ENCODE results near the gene SUPT3H.

DNA sequence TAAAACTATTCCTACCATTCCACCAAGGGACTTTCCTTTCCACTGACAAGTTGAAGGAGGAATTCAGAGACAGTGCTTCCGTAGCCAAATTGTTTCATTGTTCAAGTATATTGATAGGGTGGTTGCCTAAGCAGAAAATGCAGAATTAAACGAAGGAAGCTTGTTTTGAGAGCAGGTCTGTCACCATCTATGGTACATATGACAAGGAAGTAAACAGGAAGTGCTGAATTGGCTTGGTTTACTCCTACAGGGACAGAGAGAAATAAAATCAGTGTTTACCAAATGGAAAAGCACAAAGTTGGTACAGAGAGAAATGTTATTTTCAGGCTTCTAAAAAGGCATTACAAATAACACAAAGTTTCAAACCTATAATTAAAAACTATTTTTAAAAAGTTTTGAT, 568.5 kb downstream of the SUPT3H start:
- TF ChIP-seq, protein P1, sequence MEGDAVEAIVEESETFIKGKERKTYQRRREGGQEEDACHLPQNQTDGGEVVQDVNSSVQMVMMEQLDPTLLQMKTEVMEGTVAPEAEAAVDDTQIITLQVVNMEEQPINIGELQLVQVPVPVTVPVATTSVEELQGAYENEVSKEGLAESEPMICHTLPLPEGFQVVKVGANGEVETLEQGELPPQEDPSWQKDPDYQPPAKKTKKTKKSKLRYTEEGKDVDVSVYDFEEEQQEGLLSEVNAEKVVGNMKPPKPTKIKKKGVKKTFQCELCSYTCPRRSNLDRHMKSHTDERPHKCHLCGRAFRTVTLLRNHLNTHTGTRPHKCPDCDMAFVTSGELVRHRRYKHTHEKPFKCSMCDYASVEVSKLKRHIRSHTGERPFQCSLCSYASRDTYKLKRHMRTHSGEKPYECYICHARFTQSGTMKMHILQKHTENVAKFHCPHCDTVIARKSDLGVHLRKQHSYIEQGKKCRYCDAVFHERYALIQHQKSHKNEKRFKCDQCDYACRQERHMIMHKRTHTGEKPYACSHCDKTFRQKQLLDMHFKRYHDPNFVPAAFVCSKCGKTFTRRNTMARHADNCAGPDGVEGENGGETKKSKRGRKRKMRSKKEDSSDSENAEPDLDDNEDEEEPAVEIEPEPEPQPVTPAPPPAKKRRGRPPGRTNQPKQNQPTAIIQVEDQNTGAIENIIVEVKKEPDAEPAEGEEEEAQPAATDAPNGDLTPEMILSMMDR (IDR thresholded peaks at IDR 0.05) = no peak
- no peak for TF ChIP-seq POLR2AphosphoS5 (IDR thresholded peaks at IDR 0.05)

Measured in transverse colon (tissue), 4 donors.